Glomerular visceral epithelial cell (primary cell): ENCODE measurements around the gene TELO2.

Experiments used
- DNase-seq: peaks from one replicate; pipeline ENCODE4 v3.0.0-alpha.2; 2016; ENCODE audit errors: extremely low spot score

The TELO2 gene

DNA sequence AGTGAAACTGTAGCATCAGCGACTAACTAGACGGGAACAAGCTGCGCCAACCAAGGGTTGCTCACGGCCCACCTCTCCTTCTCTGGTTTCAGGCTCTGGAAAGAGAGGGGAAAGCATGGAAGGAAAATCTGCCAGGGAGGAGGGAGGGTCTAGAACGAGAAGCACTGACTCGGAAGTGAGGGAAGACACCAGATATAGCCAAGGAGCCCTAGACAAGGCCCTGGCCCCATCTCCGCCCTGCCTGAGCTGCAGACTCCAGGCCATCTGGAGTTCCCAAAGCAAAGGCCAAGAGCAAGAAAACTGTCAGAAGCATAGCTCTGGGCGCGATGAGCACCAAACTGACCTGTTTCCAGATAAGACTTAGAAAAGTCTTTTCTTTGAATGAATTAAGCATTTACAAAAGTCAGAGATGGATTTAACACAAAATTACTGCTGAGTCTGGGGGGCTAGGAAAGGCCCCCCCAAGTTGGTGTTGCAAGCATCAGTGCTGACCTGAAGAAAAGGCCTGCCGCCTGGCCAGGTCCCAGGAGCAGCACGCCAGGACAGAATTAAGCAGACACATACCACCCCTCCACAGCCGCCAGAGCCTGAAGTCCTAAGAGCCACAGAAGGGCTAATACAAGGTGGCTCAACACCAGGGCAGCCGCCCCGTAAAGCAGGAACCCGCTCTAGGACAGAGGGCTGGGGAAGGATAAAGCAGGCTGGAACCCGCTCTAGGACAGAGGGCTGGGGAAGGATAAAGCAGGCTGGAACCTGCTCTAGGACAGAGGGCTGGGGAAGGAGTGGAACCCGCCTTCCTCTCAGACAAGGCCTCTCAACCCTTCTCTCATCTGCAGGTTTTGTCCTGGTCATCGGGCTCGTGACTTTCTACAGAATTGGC is 61.0 kb downstream of the TELO2 start:
- no peak for DNase-seq

DNA sequence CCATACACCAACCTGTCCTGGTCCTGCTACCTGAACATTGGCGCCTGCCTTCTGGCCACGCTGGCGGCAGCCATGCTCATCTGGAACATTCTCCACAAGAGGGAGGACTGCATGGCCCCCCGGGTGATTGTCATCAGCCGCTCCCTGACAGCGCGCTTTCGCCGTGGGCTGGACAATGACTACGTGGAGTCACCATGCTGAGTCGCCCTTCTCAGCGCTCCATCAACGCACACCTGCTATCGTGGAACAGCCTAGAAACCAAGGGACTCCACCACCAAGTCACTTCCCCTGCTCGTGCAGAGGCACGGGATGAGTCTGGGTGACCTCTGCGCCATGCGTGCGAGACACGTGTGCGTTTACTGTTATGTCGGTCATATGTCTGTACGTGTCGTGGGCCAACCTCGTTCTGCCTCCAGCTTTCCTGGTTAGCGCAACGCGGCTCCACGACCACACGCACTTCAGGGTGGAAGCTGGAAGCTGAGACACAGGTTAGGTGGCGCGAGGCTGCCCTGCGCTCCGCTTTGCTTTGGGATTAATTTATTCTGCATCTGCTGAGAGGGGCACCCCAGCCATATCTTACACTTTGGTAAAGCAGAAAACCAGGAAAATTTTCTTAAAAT is 61.8 kb downstream of the TELO2 start:
- DNase-seq: no peak

DNA sequence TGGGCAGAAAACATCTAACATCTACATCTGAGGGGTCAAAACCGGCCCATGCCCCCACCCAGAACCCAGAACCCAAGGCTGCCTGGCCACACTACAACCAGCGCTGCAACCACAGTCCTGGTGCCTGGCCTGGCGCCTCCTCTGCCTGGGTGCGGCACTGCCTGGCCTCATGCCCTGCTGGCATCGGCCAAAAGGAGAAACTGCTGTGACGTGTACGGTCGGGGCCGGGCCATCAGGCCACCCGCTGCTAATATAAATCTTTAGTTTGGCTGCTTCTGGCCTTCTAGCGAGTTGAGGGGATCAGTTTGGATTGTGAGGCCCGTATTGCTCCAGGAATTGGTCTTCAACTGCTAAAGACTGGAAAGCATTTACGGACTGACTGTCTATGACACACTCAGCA is 63.1 kb downstream of the TELO2 start:
- DNase-seq: no peak

DNA sequence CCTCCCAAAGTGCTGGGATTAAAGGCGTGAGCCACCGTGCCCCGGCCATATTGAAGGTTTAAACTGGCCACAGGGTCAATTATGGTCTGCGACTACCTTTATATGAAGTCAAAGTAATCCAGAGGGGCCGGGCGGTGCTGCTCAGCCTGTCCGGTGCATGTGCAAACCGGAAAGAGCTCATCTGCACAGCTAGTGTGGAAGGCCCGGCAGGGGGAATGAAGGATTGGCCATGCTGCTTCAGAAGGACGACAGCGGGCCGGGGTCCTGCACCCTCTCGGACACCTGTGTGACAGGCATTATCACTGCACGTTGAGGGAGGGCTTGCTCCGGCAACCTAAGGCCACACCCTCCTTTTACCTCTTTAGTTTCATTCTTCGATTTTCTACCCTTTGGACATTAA is 63.9 kb downstream of the TELO2 start:
- no peak for DNase-seq

DNA sequence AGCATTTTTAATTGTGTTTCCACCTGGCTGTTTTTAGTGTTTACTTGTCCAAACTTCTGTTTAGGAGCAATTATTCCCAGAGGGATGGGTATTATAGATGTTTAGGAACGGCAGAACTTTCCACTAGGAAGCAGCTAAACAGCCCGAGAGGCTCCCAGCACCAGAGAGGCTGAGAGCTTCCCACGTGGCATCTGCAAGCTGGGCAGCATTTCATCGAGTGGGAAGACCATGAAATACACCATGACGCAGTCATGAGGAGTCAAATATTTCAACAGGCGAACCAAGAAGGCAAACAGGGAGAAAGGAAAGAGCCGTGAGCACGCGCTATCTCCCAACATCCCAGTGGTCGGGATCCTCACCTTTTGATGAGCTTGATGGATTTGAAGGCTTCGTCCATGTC is 64.4 kb downstream of the TELO2 start:
- no peak for DNase-seq

DNA sequence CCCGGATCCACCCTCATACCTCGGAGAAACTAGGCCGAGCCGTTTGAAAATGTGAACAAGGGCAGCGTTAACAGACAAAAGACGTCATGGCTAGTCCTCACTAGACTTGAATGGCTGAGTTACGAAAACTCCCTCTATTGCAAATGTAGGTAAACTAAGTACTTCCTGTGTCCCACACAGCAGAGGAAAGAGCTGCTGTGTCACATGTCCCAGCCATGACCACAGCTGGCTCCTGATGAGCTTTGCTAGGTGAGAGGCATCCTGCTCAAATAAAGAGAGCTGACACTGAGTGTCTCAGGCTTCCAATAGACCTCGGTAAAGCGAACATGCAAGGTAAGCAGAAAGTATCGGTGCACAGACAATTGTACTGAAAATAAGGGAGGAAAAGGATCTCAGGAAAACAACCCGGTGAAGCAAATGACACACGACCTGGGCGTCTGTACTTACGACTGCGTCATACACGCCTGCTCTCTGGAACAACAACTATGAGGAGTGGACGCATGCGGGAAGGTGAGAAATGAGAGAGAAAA is 66.4 kb downstream of the TELO2 start:
- DNase-seq: no peak
